IMR-90 (cell line): ENCODE measurements around the gene NAA15. TPM values are rescaled to one million over a fixed set of nuclear protein-coding genes. Genes with fewer than 3 reads are reported as not detected.

ENCODE experiments used
- ATAC-seq: fragments of 200-7000 bp; cut with Tn5 transposase; 2 replicates; pipeline ENCODE4 v1.9.1; 2020; ENCODE audit warnings: low read depth, mild to moderate bottlenecking, moderate library complexity
- BruUV-seq: library from RNA; stranded (reverse); fragments of 400-500 nt; replicated peaks from 2 replicates; lab custom pipeline; 2021; lab: Mats Ljungman, UMichigan
- CTCF ChIA-PET: fragments of 300-600 bp; formaldehyde crosslinking; extraction: SDS; loops from one replicate; lab custom pipeline; 2021; ENCODE audit warnings: antibody characterized with exemption; lab: Yijun Ruan, JAX
- POLR2A ChIA-PET: fragments of 300-600 bp; sonication (Branson Sonifier 250); formaldehyde crosslinking; loops from one replicate; lab custom pipeline; 2022; ENCODE audit warnings: antibody characterized with exemption; ENCODE audit not compliant: unreplicated experiment; lab: Charles Lee
- DNase-seq: peaks from one replicate; pipeline ENCODE4 v3.0.0; 2013
- H2AFZ ChIP-seq: replicated peaks from 2 replicates; pipeline ENCODE3; 2013; ENCODE audit warnings: low read length, mild to moderate bottlenecking; ENCODE audit not compliant: poor library complexity
- H2AK5ac ChIP-seq: 2 replicates; pipeline ENCODE4 v1.6.1; 2013; ENCODE audit warnings: low read depth, low read length, inconsistent platforms
- H2AK9ac ChIP-seq: replicated peaks from 2 replicates; pipeline ENCODE3; 2013; ENCODE audit warnings: mild to moderate bottlenecking, low read depth, low read length, moderate library complexity; ENCODE audit not compliant: poor library complexity
- H2BK120ac ChIP-seq: 2 replicates; pipeline ENCODE4 v1.6.1; 2013; ENCODE audit warnings: low read depth, low read length, inconsistent platforms
- H2BK15ac ChIP-seq: 3 replicates; pipeline ENCODE4 v1.6.1; 2013; ENCODE audit warnings: low read depth, low read length, inconsistent platforms
- H2BK20ac ChIP-seq: 2 replicates; pipeline ENCODE4 v1.6.1; 2013; ENCODE audit warnings: low read depth, mild to moderate bottlenecking, inconsistent platforms, low read length, moderate library complexity
- H2BK5ac ChIP-seq: 2 replicates; pipeline ENCODE4 v1.6.1; 2013; ENCODE audit warnings: mild to moderate bottlenecking, low read depth, low read length, inconsistent platforms; ENCODE audit not compliant: poor library complexity, severe bottlenecking
- H3K14ac ChIP-seq: replicated peaks from 2 replicates; pipeline ENCODE4 v1.6.1; 2013; ENCODE audit warnings: low read depth, low read length, inconsistent platforms
- H3K18ac ChIP-seq: 2 replicates; pipeline ENCODE4 v1.6.1; 2013; ENCODE audit warnings: low read depth, low read length, control low read depth
- H3K23ac ChIP-seq: 2 replicates; pipeline ENCODE4 v1.6.1; 2013; ENCODE audit warnings: low read depth, low read length, inconsistent platforms
- H3K27ac ChIP-seq: 2 replicates; pipeline ENCODE4 v1.5.1; 2013; ENCODE audit warnings: mild to moderate bottlenecking, control low read depth, low read length; ENCODE audit not compliant: insufficient read depth
- H3K27me3 ChIP-seq: 2 replicates; pipeline ENCODE4 v1.6.1; 2013; ENCODE audit warnings: low read length; ENCODE audit not compliant: control insufficient read depth, insufficient read depth
- H3K36me3 ChIP-seq: 2 replicates; pipeline ENCODE4 v1.6.1; 2013; ENCODE audit warnings: low read length, mixed read lengths; ENCODE audit not compliant: control insufficient read depth, insufficient read depth
- H3K4ac ChIP-seq: 2 replicates; pipeline ENCODE4 v1.6.1; 2013; ENCODE audit warnings: low read depth, low read length, inconsistent platforms
- H3K4me1 ChIP-seq: 2 replicates; pipeline ENCODE4 v1.6.1; 2013; ENCODE audit warnings: low read length, mixed read lengths; ENCODE audit not compliant: control insufficient read depth, insufficient read depth
- H3K4me2 ChIP-seq: 2 replicates; pipeline ENCODE4 v1.6.1; 2013; ENCODE audit warnings: low read depth, mild to moderate bottlenecking, control low read depth, low read length, moderate library complexity
- H3K4me3 ChIP-seq: 2 replicates; pipeline ENCODE4 v1.5.1; 2013; ENCODE audit warnings: low read depth, mild to moderate bottlenecking, control low read depth, low read length, moderate library complexity; ENCODE audit not compliant: insufficient read depth
- H3K56ac ChIP-seq: 2 replicates; pipeline ENCODE4 v1.6.1; 2013; ENCODE audit warnings: low read length, inconsistent platforms; ENCODE audit not compliant: insufficient read depth; ENCODE audit errors: extremely low read depth
- H3K79me1 ChIP-seq, 2 experiments: 2 replicates each; pipeline ENCODE4 v1.6.1; 2013; ENCODE audit warnings: low read length in 2 of 2, inconsistent platforms in 1 of 2, low read depth in 1 of 2
- H3K9ac ChIP-seq: 2 replicates; pipeline ENCODE4 v1.6.1; 2013; ENCODE audit warnings: low read depth, low read length, control low read depth
- H3K9me1 ChIP-seq: 2 replicates; pipeline ENCODE4 v1.6.1; 2013; ENCODE audit warnings: low read length, inconsistent platforms; ENCODE audit not compliant: insufficient read depth
- H3K9me3 ChIP-seq: 2 replicates; pipeline ENCODE4 v1.6.1; 2013; ENCODE audit warnings: low read length; ENCODE audit not compliant: control insufficient read depth, insufficient read depth
- H4K20me1 ChIP-seq: 2 replicates; pipeline ENCODE4 v1.6.1; 2013; ENCODE audit warnings: low read length, inconsistent platforms; ENCODE audit not compliant: insufficient read depth
- H4K5ac ChIP-seq: 2 replicates; pipeline ENCODE4 v1.6.1; 2013; ENCODE audit warnings: mild to moderate bottlenecking, low read depth, low read length, control low read depth
- H4K8ac ChIP-seq, 2 experiments: 2 replicates each; pipeline ENCODE4 v1.6.1; 2013; ENCODE audit warnings: low read depth in 2 of 2, low read length in 2 of 2, control low read depth in 1 of 2, inconsistent platforms in 1 of 2
- H4K91ac ChIP-seq: 2 replicates; pipeline ENCODE4 v1.6.1; 2013; ENCODE audit warnings: low read depth, low read length, inconsistent platforms; ENCODE audit not compliant: insufficient read depth
- BHLHE40 ChIP-seq: fragments of 150-350 bp; IDR thresholded peaks from 2 replicates; pipeline ENCODE4 v1.6.1; 2016; ENCODE audit warnings: mild to moderate bottlenecking, low read depth, low read length
- CEBPB ChIP-seq: IDR thresholded peaks from 2 replicates; pipeline ENCODE4 v1.6.1; 2012; ENCODE audit warnings: low read depth, low read length, improper control_type of control experiment
- CHD1 ChIP-seq: IDR thresholded peaks from 2 replicates; pipeline ENCODE4 v1.6.1; 2012; ENCODE audit warnings: low read depth, low read length, improper control_type of control experiment
- ELK1 ChIP-seq: fragments of 150-350 bp; IDR thresholded peaks from 2 replicates; pipeline ENCODE4 v1.6.1; 2016; ENCODE audit warnings: low read depth, mild to moderate bottlenecking, low read length, moderate library complexity, borderline replicate concordance
- FOS ChIP-seq: fragments of 150-350 bp; IDR thresholded peaks from 2 replicates; pipeline ENCODE4 v1.6.1; 2016; ENCODE audit warnings: low read depth, low read length
- MAFK ChIP-seq: IDR thresholded peaks from 2 replicates; pipeline ENCODE4 v1.6.1; 2012; ENCODE audit warnings: low read depth, low read length, improper control_type of control experiment
- MAZ ChIP-seq: IDR thresholded peaks from 2 replicates; pipeline ENCODE4 v1.6.1; 2012; ENCODE audit warnings: low read depth, mild to moderate bottlenecking, low read length, improper control_type of control experiment, moderate library complexity, borderline replicate concordance
- MXI1 ChIP-seq: IDR thresholded peaks from 2 replicates; pipeline ENCODE4 v1.6.1; 2012; ENCODE audit warnings: low read depth, mild to moderate bottlenecking, low read length, moderate library complexity, borderline replicate concordance
- NFE2L2 ChIP-seq: fragments of 150-350 bp; IDR thresholded peaks from 2 replicates; pipeline ENCODE4 v1.6.1; 2016; ENCODE audit warnings: low read depth, mild to moderate bottlenecking, low read length
- POLR2A ChIP-seq: IDR thresholded peaks from 2 replicates; pipeline ENCODE4 v1.6.1; 2012; ENCODE audit warnings: mild to moderate bottlenecking, low read depth, low read length
- RAD21 ChIP-seq: IDR thresholded peaks from 2 replicates; pipeline ENCODE4 v1.6.1; 2012; ENCODE audit warnings: low read length, improper control_type of control experiment
- RCOR1 ChIP-seq: IDR thresholded peaks from 2 replicates; pipeline ENCODE4 v1.6.1; 2012; ENCODE audit warnings: mild to moderate bottlenecking, low read length, improper control_type of control experiment; ENCODE audit not compliant: insufficient replicate concordance
- RFX5 ChIP-seq: IDR thresholded peaks from 2 replicates; pipeline ENCODE4 v1.8.0; 2012; ENCODE audit warnings: low read depth, mild to moderate bottlenecking, low read length, moderate library complexity
- SMC3 ChIP-seq: fragments of 150-350 bp; IDR thresholded peaks from 2 replicates; pipeline ENCODE4 v1.6.1; 2016; ENCODE audit warnings: low read depth, mild to moderate bottlenecking, antibody characterized with exemption, low read length, moderate library complexity
- USF2 ChIP-seq: fragments of 150-350 bp; IDR thresholded peaks from 2 replicates; pipeline ENCODE4 v1.6.1; 2017; ENCODE audit warnings: mild to moderate bottlenecking, antibody characterized with exemption, low read length, low read depth
- WGBS, 2 experiments: methylation state at CpG; one replicate each; pipeline versions ENCODE4 v1.1.5 to v1.1.7; 2013; ENCODE audit warnings: missing lambda C conversion rate in 2 of 2; ENCODE audit not compliant: insufficient read length in 1 of 2; ENCODE audit errors: extremely low coverage in 2 of 2; 5-methylcytosine and 5-hydroxymethylcytosine counted together
- dilution Hi-C: fragments of 300-500 bp; cut with HindIII; formaldehyde crosslinking; loops from one replicate; pipeline ENCODE4 v1.14.3; 2018; ENCODE audit warnings: low sequenced_read_pairs; ENCODE audit not compliant: unreplicated experiment
- in situ Hi-C: fragments of 300-500 bp; cut with MboI; formaldehyde crosslinking; loops from 3 replicates; pipeline ENCODE4 v1.14.3; 2019; ENCODE audit warnings: low sequenced_read_pairs, inconsistent platforms, mixed read lengths
- intact Hi-C: fragments of 100-400 bp; cut with micrococcal nuclease; formaldehyde crosslinking; loops from 2 replicates; pipeline ENCODE4 v1.10.0; 2022
- polyA plus RNA-seq, 3 experiments: library from polyadenylated mRNA; depleted of rRNA; stranded (reverse); fragments of >200 nt; gene quantifications; 2 replicates each; pipeline ENCODE4 v1.2.3, GENCODE V29; 2012; ENCODE audit warnings: low replicate concordance in 1 of 3
- total RNA-seq: library from RNA; depleted of rRNA; stranded (reverse); fragments of >200 nt; gene quantifications from 2 replicates; pipeline ENCODE4 v1.2.3, GENCODE V29; 2012
- TF ChIP-seq, protein P1 (sequence below): conservative IDR thresholded peaks from 2 replicates; pipeline ENCODE4 v1.5.1; 2012; ENCODE audit warnings: mild to moderate bottlenecking, low read depth, low read length, improper control_type of control experiment

Gene NAA15
- total and polyA plus RNA-seq, 2 of the 4 experiments (the other 2 are of a cell fraction): 11.0 to 43.4 TPM

DNA sequence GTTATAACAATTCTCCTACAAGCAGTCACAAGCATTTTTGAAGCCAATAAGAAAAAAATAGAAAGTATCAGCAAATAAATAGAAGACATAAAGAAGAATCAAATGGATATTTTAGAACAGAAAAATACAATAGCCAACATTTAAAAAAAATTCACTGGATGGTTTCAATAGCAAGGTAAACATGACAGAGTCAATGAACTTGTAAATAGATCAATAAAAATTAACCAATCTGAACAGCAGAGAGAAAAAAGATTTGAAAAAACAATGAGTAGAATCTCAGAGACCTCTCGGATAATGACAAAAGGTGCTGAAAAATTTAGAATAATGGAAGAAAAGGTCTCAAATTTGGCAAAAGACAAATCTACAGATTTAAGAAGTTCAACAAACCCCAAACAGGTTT, 119.3 kb downstream of the NAA15 start:
- Histone ChIP-seq H2AK9ac (no peak overlapping the region), H2AK5ac (no peak overlapping the region), H3K4ac (no peak overlapping the region), H2BK120ac (no peak overlapping the region), H2AFZ (no peak overlapping the region), H2BK15ac (no peak overlapping the region), H3K4me1 (no peaks in the 10 kb centered on the region), H3K9me1 (peaks cover 3% of the 10 kb centered on the region; the same call in 1 of the 2 replicates), H3K79me1 (no peaks in the 10 kb centered on the region; a peak in 1 of 4 replicates), H3K9me3 (no peaks in the 10 kb centered on the region), H3K36me3 (no peaks in the 10 kb centered on the region), H3K27ac (no peak overlapping the region), H3K4me2 (no peak overlapping the region), H3K4me3 (no peak overlapping the region), H3K9ac (no peak overlapping the region), H3K27me3 (no peaks in the 10 kb centered on the region), H4K5ac (no peak overlapping the region), H2BK5ac (no peak overlapping the region), H4K91ac (no peak overlapping the region), H4K8ac (no peak overlapping the region), H3K23ac (no peak overlapping the region), H3K14ac (no peak overlapping the region), H3K18ac (no peak overlapping the region), H2BK20ac (no peak overlapping the region), H4K20me1 (no peaks in the 10 kb centered on the region), H3K56ac (no peak overlapping the region)
- intact Hi-C loops: no loop called here
- ChIA-PET CTCF (interaction anchor here (0.7 kb wide), 1 partner anchor 424 kb away, joined by 5 read pairs; no protein-coding TSS in a partner anchor), POLR2A (no interaction called here)
- DNase-seq (no peak), ATAC-seq (no peak)
- TF ChIP-seq POLR2A: no peak
- TF ChIP-seq FOS: no peak
- TF ChIP-seq SMC3: no peak
- TF ChIP-seq MXI1: no peak
- no peak for TF ChIP-seq CEBPB
- no peak for TF ChIP-seq RFX5
- TF ChIP-seq NFE2L2: no peak
- TF ChIP-seq MAFK: no peak
- no peak for TF ChIP-seq USF2
- TF ChIP-seq ELK1: no peak
- no peak for TF ChIP-seq RCOR1
- TF ChIP-seq, protein P1, sequence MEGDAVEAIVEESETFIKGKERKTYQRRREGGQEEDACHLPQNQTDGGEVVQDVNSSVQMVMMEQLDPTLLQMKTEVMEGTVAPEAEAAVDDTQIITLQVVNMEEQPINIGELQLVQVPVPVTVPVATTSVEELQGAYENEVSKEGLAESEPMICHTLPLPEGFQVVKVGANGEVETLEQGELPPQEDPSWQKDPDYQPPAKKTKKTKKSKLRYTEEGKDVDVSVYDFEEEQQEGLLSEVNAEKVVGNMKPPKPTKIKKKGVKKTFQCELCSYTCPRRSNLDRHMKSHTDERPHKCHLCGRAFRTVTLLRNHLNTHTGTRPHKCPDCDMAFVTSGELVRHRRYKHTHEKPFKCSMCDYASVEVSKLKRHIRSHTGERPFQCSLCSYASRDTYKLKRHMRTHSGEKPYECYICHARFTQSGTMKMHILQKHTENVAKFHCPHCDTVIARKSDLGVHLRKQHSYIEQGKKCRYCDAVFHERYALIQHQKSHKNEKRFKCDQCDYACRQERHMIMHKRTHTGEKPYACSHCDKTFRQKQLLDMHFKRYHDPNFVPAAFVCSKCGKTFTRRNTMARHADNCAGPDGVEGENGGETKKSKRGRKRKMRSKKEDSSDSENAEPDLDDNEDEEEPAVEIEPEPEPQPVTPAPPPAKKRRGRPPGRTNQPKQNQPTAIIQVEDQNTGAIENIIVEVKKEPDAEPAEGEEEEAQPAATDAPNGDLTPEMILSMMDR: no peak
- TF ChIP-seq CHD1: no peak
- no peak for TF ChIP-seq MAZ
- no peak for TF ChIP-seq BHLHE40
- no peak for TF ChIP-seq RAD21
- no TSS peak for BruUV-seq
- WGBS, 2 experiments: no CpG with 5 or more reads among the region's 1 CpG
- dilution Hi-C loops: no loop called here
- in situ Hi-C loops: no loop called here
